NCI-H524 (cell line): Measurements from ENCODE around the gene PIKFYVE.
"Not testable (repeated sequence)": the region's sequence is repeated elsewhere in the genome, so short reads cannot be mapped to it uniquely, and the experiment has no call there.

ENCODE experiments used
- DNase-seq, 2 experiments: peaks; one replicate each; lab custom pipeline; 2025; lab: John Stamatoyannopoulos, UW

The PIKFYVE gene

GRCh38 chr2:208304695-208305094 is 38.6 kb downstream of the PIKFYVE start:
- no peak for DNase-seq

- no peak for DNase-seq
These were observed 40.2 kb downstream of the PIKFYVE start for GRCh38 chr2:208306291-208306690.

GRCh38 chr2:208311321-208311720 is 45.3 kb downstream of the PIKFYVE start:
- DNase-seq = no peak

GRCh38 chr2:208311954-208312353 is 45.9 kb downstream of the PIKFYVE start:
- no peak for DNase-seq

GRCh38 chr2:208315081-208315788 is 49.2 kb downstream of the PIKFYVE start:
- DNase-seq = no peak

GRCh38 chr2:208318127-208318526 is 52.1 kb downstream of the PIKFYVE start:
- DNase-seq = no peak

GRCh38 chr2:208319391-208319790 is 53.3 kb downstream of the PIKFYVE start:
- DNase-seq = no peak

- no peak for DNase-seq
These were observed 54.6 kb downstream of the PIKFYVE start for GRCh38 chr2:208320686-208321085.

GRCh38 chr2:208326016-208326415 is 60.0 kb downstream of the PIKFYVE start:
- no peak for DNase-seq

- no peak for DNase-seq
These were observed 63.4 kb downstream of the PIKFYVE start for GRCh38 chr2:208329485-208329884.

- no peak for DNase-seq
These were observed 68.2 kb downstream of the PIKFYVE start for GRCh38 chr2:208334230-208334629.

- no peak for DNase-seq
These were observed 80.7 kb downstream of the PIKFYVE start for GRCh38 chr2:208346756-208347155.

- no peak for DNase-seq
These were observed 84.6 kb downstream of the PIKFYVE start for GRCh38 chr2:208350610-208351009.

GRCh38 chr2:208352644-208353567 is 86.9 kb downstream of the PIKFYVE start:
- DNase-seq = no peak

- DNase-seq = no peak
These were observed 88.9 kb downstream of the PIKFYVE start for GRCh38 chr2:208354964-208355381.

GRCh38 chr2:208356420-208356819 is 90.4 kb downstream of the PIKFYVE start:
- DNase-seq = not testable (repeated sequence)

GRCh38 chr2:208356846-208357574 is 91.0 kb downstream of the PIKFYVE start:
- no peak for DNase-seq

GRCh38 chr2:208358758-208359631 is 92.9 kb downstream of the PIKFYVE start:
- no peak for DNase-seq

- DNase-seq = no peak
These were observed 93.6 kb downstream of the PIKFYVE start for GRCh38 chr2:208359632-208359986.

- DNase-seq = peak in 1 of 2 experiments; percentile 45
These were observed 94.4 kb downstream of the PIKFYVE start for GRCh38 chr2:208360259-208361076.

- peak in 1 of 2 experiments; percentile 45 for DNase-seq
These were observed 95.0 kb downstream of the PIKFYVE start for GRCh38 chr2:208361077-208361441.
